CD4-positive, alpha-beta memory T cell (primary cell): ENCODE data around the gene AGR3. TPM values are rescaled to one million over a fixed set of nuclear protein-coding genes. Genes with fewer than 3 reads are reported as not detected.

Experiments used
- CTCF ChIA-PET: fragments of 350-600 bp; sonication (Branson Sonifier 250); formaldehyde crosslinking; loops from one replicate; lab custom pipeline; 2021; ENCODE audit warnings: inconsistent platforms; ENCODE audit not compliant: partially characterized antibody; lab: Charles Lee
- POLR2A ChIA-PET: fragments of 350-600 bp; sonication (Branson Sonifier 250); formaldehyde crosslinking; loops from one replicate; lab custom pipeline; 2021; ENCODE audit not compliant: partially characterized antibody; lab: Charles Lee
- DNase-seq, 5 donors: peaks; one replicate each; pipeline versions ENCODE4 v3.0.0 to v3.0.0-alpha.2; 2020 to 2022; ENCODE audit warnings: mixed read lengths in 1 of 5
- H3K27ac ChIP-seq: one replicate; pipeline ENCODE4 v1.7.0; 2013; ENCODE audit warnings: low read depth, low read length
- H3K27me3 ChIP-seq: 2 replicates; pipeline ENCODE4 v1.7.0; 2013; ENCODE audit warnings: mild to moderate bottlenecking, low read length, moderate library complexity; ENCODE audit not compliant: insufficient read depth
- H3K36me3 ChIP-seq: 2 replicates; pipeline ENCODE4 v1.7.0; 2013; ENCODE audit warnings: mild to moderate bottlenecking, low read length, moderate library complexity; ENCODE audit not compliant: insufficient read depth
- H3K4me1 ChIP-seq: 2 replicates; pipeline ENCODE4 v1.7.0; 2013; ENCODE audit warnings: mild to moderate bottlenecking, low read length, moderate library complexity; ENCODE audit not compliant: insufficient read depth
- H3K4me3 ChIP-seq, 2 donors: one replicate each; pipeline ENCODE4 v1.7.0; 2013; ENCODE audit warnings: low read length in 2 of 2, mild to moderate bottlenecking in 1 of 2
- H3K9me3 ChIP-seq, 2 donors: one replicate each; pipeline ENCODE4 v1.7.0; 2013; ENCODE audit warnings: low read length in 2 of 2, control low read depth in 1 of 2; ENCODE audit not compliant: control insufficient read depth in 1 of 2
- H3K27ac Mint-ChIP-seq, 7 donors: one replicate each; pipeline ENCODE4 v1.8.0; 2020 to 2021; ENCODE audit warnings: mixed read lengths in 7 of 7, mild to moderate bottlenecking in 6 of 7, inconsistent platforms in 3 of 7, moderate library complexity in 3 of 7
- H3K27me3 Mint-ChIP-seq, 2 donors: one replicate each; pipeline ENCODE4 v1.8.0; 2020 to 2021; ENCODE audit warnings: mixed read lengths in 2 of 2
- H3K36me3 Mint-ChIP-seq, 2 donors: one replicate each; pipeline ENCODE4 v1.8.0; 2020 to 2021; ENCODE audit warnings: mixed read lengths in 2 of 2, inconsistent platforms in 1 of 2, mild to moderate bottlenecking in 1 of 2
- H3K4me1 Mint-ChIP-seq, 4 donors: one replicate each; pipeline ENCODE4 v1.8.0; 2020 to 2021; ENCODE audit warnings: mixed read lengths in 4 of 4, mild to moderate bottlenecking in 1 of 4
- H3K4me3 Mint-ChIP-seq, 8 donors: one replicate each; pipeline ENCODE4 v1.8.0; 2020 to 2021; ENCODE audit warnings: mixed read lengths in 8 of 8, mild to moderate bottlenecking in 7 of 8, moderate library complexity in 6 of 8, inconsistent platforms in 3 of 8
- H3K9me3 Mint-ChIP-seq, 8 donors: one replicate each; pipeline ENCODE4 v1.8.0; 2020 to 2021; ENCODE audit warnings: mixed read lengths in 8 of 8, mild to moderate bottlenecking in 5 of 8, inconsistent platforms in 3 of 8, moderate library complexity in 1 of 8
- intact Hi-C: fragments of 100-400 bp; cut with micrococcal nuclease; formaldehyde crosslinking; loops from one replicate; pipeline ENCODE4 v1.15.1; 2023
- polyA plus RNA-seq, 2 donors: library from polyadenylated mRNA; unstranded; fragments of 300-500 nt; fragmentation: Illumina TruSeq; gene quantifications; one replicate each; pipeline ENCODE4 v1.2.3, GENCODE V29; 2021
- total RNA-seq, 2 experiments: library from RNA; stranded (reverse); gene quantifications; one replicate each; pipeline ENCODE4 v1.2.3, GENCODE V29; 2021

AGR3 gene
- total and polyA plus RNA-seq, 4 experiments from 2014 or later, result not detected

GRCh38 chr7:16914771-16915170 lies 33.0 kb upstream of the AGR3 start:
- Histone ChIP-seq H3K9me3 (no peaks in the 10 kb centered on the region), H3K27me3 (no peaks in the 10 kb centered on the region), H3K27ac (no peak overlapping the region), H3K4me1 (no peaks in the 10 kb centered on the region), H3K4me3 (no peak overlapping the region), H3K36me3 (no peaks in the 10 kb centered on the region)
- CTCF ChIA-PET, result interaction anchor here (1.1 to 1.4 kb wide), 2 partner anchors 15 to 24 kb away, joined by 4 to 5 read pairs; no protein-coding TSS in a partner anchor
- DNase-seq, result no peak
- no peak overlapping the region for H3K4me3 Mint-ChIP-seq
- POLR2A ChIA-PET, result no interaction called here
- no peaks in the 10 kb centered on the region for H3K36me3 Mint-ChIP-seq
- H3K9me3 Mint-ChIP-seq, result peaks cover 0 to 7% (median 0%) of the 10 kb centered on the region in 8 donors
- no peak overlapping the region for H3K27ac Mint-ChIP-seq
- intact Hi-C loops, result loop anchor here (5.0 to 10.0 kb wide), 2 partner anchors 220 to 502 kb away; no protein-coding TSS in a partner anchor
- H3K4me1 Mint-ChIP-seq, result no peaks in the 10 kb centered on the region
- H3K27me3 Mint-ChIP-seq, result peaks cover 1 to 2% of the 10 kb centered on the region in 2 donors

GRCh38 chr7:16913643-16914042 lies 31.9 kb upstream of the AGR3 start:
- Histone ChIP-seq H3K4me1 (no peaks in the 10 kb centered on the region), H3K27me3 (no peaks in the 10 kb centered on the region), H3K4me3 (no peak overlapping the region), H3K9me3 (no peaks in the 10 kb centered on the region), H3K36me3 (no peaks in the 10 kb centered on the region), H3K27ac (no peak overlapping the region)
- peaks cover 2 to 3% of the 10 kb centered on the region in 2 donors for H3K27me3 Mint-ChIP-seq
- DNase-seq, result no peak
- H3K4me1 Mint-ChIP-seq, result no peaks in the 10 kb centered on the region
- H3K4me3 Mint-ChIP-seq, result no peak overlapping the region
- H3K36me3 Mint-ChIP-seq, result no peaks in the 10 kb centered on the region
- ChIA-PET CTCF (interaction anchor here (1.1 to 1.4 kb wide), 2 partner anchors 14 to 22 kb away, joined by 4 to 5 read pairs; no protein-coding TSS in a partner anchor), POLR2A (no interaction called here)
- peaks cover 0 to 7% (median 0%) of the 10 kb centered on the region in 8 donors for H3K9me3 Mint-ChIP-seq
- intact Hi-C loops, result loop anchor here (10.0 kb wide), 1 partner anchor 219 kb away; no protein-coding TSS in a partner anchor
- no peak overlapping the region for H3K27ac Mint-ChIP-seq

GRCh38 chr7:16912540-16912939 lies 30.8 kb upstream of the AGR3 start:
- no peak overlapping the region for H3K4me3 Mint-ChIP-seq
- intact Hi-C loops, result loop anchor here (10.0 kb wide), 1 partner anchor 218 kb away; no protein-coding TSS in a partner anchor
- no peak overlapping the region for H3K27ac Mint-ChIP-seq
- POLR2A ChIA-PET, result no interaction called here
- H3K27me3 ChIP-seq, result no peaks in the 10 kb centered on the region
- H3K4me3 ChIP-seq, result no peak overlapping the region
- peaks cover 0 to 7% (median 0%) of the 10 kb centered on the region in 8 donors for H3K9me3 Mint-ChIP-seq
- no peak overlapping the region for H3K27ac ChIP-seq
- H3K4me1 ChIP-seq, result no peaks in the 10 kb centered on the region
- no peaks in the 10 kb centered on the region for H3K36me3 ChIP-seq
- no peaks in the 10 kb centered on the region for H3K9me3 ChIP-seq
- DNase-seq, result no peak
- H3K36me3 Mint-ChIP-seq, result no peaks in the 10 kb centered on the region
- CTCF ChIA-PET, result no interaction called here
- H3K27me3 Mint-ChIP-seq, result peaks cover 2 to 3% of the 10 kb centered on the region in 2 donors
- no peaks in the 10 kb centered on the region for H3K4me1 Mint-ChIP-seq

- H3K27me3 ChIP-seq, result no peaks in the 10 kb centered on the region
- no peaks in the 10 kb centered on the region for H3K4me1 ChIP-seq
- POLR2A ChIA-PET, result no interaction called here
- no peaks in the 10 kb centered on the region for H3K4me1 Mint-ChIP-seq
- CTCF ChIA-PET, result no interaction called here
- no peak overlapping the region for H3K27ac Mint-ChIP-seq
- peaks cover 0 to 7% (median 0%) of the 10 kb centered on the region in 8 donors for H3K9me3 Mint-ChIP-seq
- H3K27ac ChIP-seq, result no peak overlapping the region
- H3K36me3 Mint-ChIP-seq, result no peaks in the 10 kb centered on the region
- H3K27me3 Mint-ChIP-seq, result peaks cover 4 to 7% of the 10 kb centered on the region in 2 donors
- intact Hi-C loops, result no loop called here
- H3K9me3 ChIP-seq, result no peaks in the 10 kb centered on the region
- H3K4me3 Mint-ChIP-seq, result no peak overlapping the region
- H3K4me3 ChIP-seq, result no peak overlapping the region
- DNase-seq, result no peak
- no peaks in the 10 kb centered on the region for H3K36me3 ChIP-seq
These were observed 26.8 kb upstream of the AGR3 start for GRCh38 chr7:16908561-16908960.

- DNase-seq, result no peak
- peaks cover 3 to 7% of the 10 kb centered on the region in 2 donors for H3K27me3 Mint-ChIP-seq
- no peaks in the 10 kb centered on the region for H3K36me3 Mint-ChIP-seq
- peaks cover 0 to 3% (median 0%) of the 10 kb centered on the region in 8 donors for H3K9me3 Mint-ChIP-seq
- CTCF ChIA-PET, result no interaction called here
- POLR2A ChIA-PET, result no interaction called here
- H3K27ac ChIP-seq, result no peak overlapping the region
- intact Hi-C loops, result no loop called here
- no peaks in the 10 kb centered on the region for H3K27me3 ChIP-seq
- no peaks in the 10 kb centered on the region for H3K36me3 ChIP-seq
- no peak overlapping the region for H3K27ac Mint-ChIP-seq
- H3K4me3 Mint-ChIP-seq, result no peak overlapping the region
- no peaks in the 10 kb centered on the region for H3K4me1 ChIP-seq
- no peaks in the 10 kb centered on the region for H3K9me3 ChIP-seq
- no peak overlapping the region for H3K4me3 ChIP-seq
- H3K4me1 Mint-ChIP-seq, result no peaks in the 10 kb centered on the region
These were observed 23.7 kb upstream of the AGR3 start for GRCh38 chr7:16905300-16906044.

GRCh38 chr7:16904076-16904475 lies 22.3 kb upstream of the AGR3 start:
- CTCF ChIA-PET, result interaction anchor here (1.6 kb wide), 1 partner anchor 13 kb away, joined by 3 read pairs; no protein-coding TSS in a partner anchor

GRCh38 chr7:16900209-16900768 lies 18.5 kb upstream of the AGR3 start:
- Histone ChIP-seq H3K9me3 (no peaks in the 10 kb centered on the region), H3K27ac (no peak overlapping the region), H3K36me3 (no peaks in the 10 kb centered on the region), H3K4me3 (no peak overlapping the region), H3K4me1 (no peaks in the 10 kb centered on the region), H3K27me3 (no peaks in the 10 kb centered on the region)
- no peaks in the 10 kb centered on the region for H3K4me1 Mint-ChIP-seq
- no peaks in the 10 kb centered on the region for H3K36me3 Mint-ChIP-seq
- no peak overlapping the region for H3K4me3 Mint-ChIP-seq
- intact Hi-C loops, result no loop called here
- no peak overlapping the region for H3K27ac Mint-ChIP-seq
- POLR2A ChIA-PET, result no interaction called here
- peaks cover 0 to 3% (median 0%) of the 10 kb centered on the region in 8 donors for H3K9me3 Mint-ChIP-seq
- H3K27me3 Mint-ChIP-seq, result no peaks in the 10 kb centered on the region
- CTCF ChIA-PET, result interaction anchor here (1.1 to 2.1 kb wide), 2 partner anchors 14 to 27 kb away, joined by 3 to 5 read pairs; no protein-coding TSS in a partner anchor
- no peak for DNase-seq

More at GRCh38 chr7:16904076-16904475, 22.3 kb upstream of the AGR3 start:
- no peak overlapping the region for H3K27ac Mint-ChIP-seq
- H3K9me3 ChIP-seq, result no peaks in the 10 kb centered on the region
- no peak overlapping the region for H3K4me3 ChIP-seq
- POLR2A ChIA-PET, result no interaction called here
- H3K4me3 Mint-ChIP-seq, result no peak overlapping the region
- no peaks in the 10 kb centered on the region for H3K4me1 ChIP-seq
- DNase-seq, result no peak
- peaks cover 2 to 7% of the 10 kb centered on the region in 2 donors for H3K27me3 Mint-ChIP-seq
- intact Hi-C loops, result no loop called here
- H3K36me3 Mint-ChIP-seq, result no peaks in the 10 kb centered on the region
- no peaks in the 10 kb centered on the region for H3K36me3 ChIP-seq
- no peaks in the 10 kb centered on the region for H3K4me1 Mint-ChIP-seq
- H3K9me3 Mint-ChIP-seq, result peaks cover 0 to 3% (median 0%) of the 10 kb centered on the region in 8 donors
- H3K27me3 ChIP-seq, result no peaks in the 10 kb centered on the region
- no peak overlapping the region for H3K27ac ChIP-seq
